ENCODE results near the gene RPAP3. TPM values are rescaled to one million over a fixed set of nuclear protein-coding genes. Genes with fewer than 3 reads are reported as not detected.
A peak's percentile ranks its signal among the peaks of the same experiment; 100 is the strongest.

Gene RPAP3
- total and polyA plus RNA-seq, 7 experiments from 2014 or later: 28.5 to 51.3 (median 43.9) TPM

DNA sequence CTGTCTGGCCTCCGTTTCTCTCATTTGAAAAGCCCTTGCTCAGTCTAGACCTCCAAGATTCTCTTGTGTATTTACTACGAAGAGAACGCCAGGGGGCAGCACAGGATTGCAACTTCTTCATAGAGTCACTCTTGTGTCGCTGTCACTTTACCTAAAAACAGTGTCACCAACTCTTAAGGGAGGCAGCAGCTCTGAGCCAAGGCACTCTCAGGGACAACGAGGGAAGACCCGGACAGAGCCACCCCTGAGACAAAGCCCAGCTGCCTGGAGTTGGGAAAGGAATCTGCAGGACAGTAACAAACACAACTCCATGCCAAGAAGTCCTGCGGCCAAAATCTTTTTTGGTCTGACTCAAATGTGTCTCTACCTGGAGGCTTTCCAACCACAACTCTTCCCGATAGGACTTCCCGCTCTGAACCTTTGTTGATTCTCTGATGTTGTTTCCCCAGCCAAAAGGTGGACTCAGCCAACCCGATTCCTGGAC lies 9.6 kb upstream of the RPAP3 start:
- Histone ChIP-seq H3K36me3 (ENCODE audit: control insufficient read depth in 2 of 3, insufficient read depth in 3 of 3, low read length in 3 of 3) (no peaks in the 10 kb centered on the region), H3K27ac (ENCODE audit: low read depth, low read length) (no peak overlapping the region), H3K4me1 (ENCODE audit: control insufficient read depth in 2 of 2, insufficient read depth in 2 of 2, low read length in 2 of 2) (peaks cover 0 to 25% of the 10 kb centered on the region in 2 donors), H3K4me3 (ENCODE audit: low read length) (no peak overlapping the region), H3K9me3 (ENCODE audit: control insufficient read depth in 2 of 3, low read length in 3 of 3) (no peaks in the 10 kb centered on the region), H3K27me3 (ENCODE audit: control insufficient read depth in 2 of 2, insufficient read depth in 2 of 2, low read length in 2 of 2) (no peaks in the 10 kb centered on the region)
- Mint-ChIP-seq H3K4me3 (peak overlapping the region in 7 of 10 donors; percentile 15 to 54 (median 44)), H3K36me3 (peaks cover 0 to 8% (median 0%) of the 10 kb centered on the region in 5 donors), H3K9me3 (no peaks in the 10 kb centered on the region), H3K27ac (peak overlapping the region; percentile 26 to 91 (median 81)), H3K27me3 (no peaks in the 10 kb centered on the region), H3K4me1 (peaks cover 17 to 34% (median 26%) of the 10 kb centered on the region in 7 donors)
- POLR2A ChIA-PET: interaction anchor here (0.5 to 1.9 kb wide), 8 partner anchors 8 to 522 kb away, joined by 3 to 8 read pairs (median 3); partner anchors contain the start of gene RPAP3
- DNase-seq (peak; percentile 56 to 83 (median 75)), ATAC-seq (peak; percentile 87)
- intact Hi-C loops (cut with micrococcal nuclease): loop anchor here (1.0 to 10.0 kb wide), 18 partner anchors 9 to 903 kb away; partner anchors contain the start of genes RPAP3 (in 1 of the 2), SENP1 (in 1 of the 2), TMEM106C (in 1 of the 2) and VDR (in 1 of the 2)
- CTCF ChIA-PET: interaction anchor here (0.6 to 7.1 kb wide), 25 partner anchors 8 to 683 kb away, joined by 3 to 67 read pairs (median 4); partner anchors contain the start of genes RAPGEF3, RPAP3 and SLC48A1

DNA sequence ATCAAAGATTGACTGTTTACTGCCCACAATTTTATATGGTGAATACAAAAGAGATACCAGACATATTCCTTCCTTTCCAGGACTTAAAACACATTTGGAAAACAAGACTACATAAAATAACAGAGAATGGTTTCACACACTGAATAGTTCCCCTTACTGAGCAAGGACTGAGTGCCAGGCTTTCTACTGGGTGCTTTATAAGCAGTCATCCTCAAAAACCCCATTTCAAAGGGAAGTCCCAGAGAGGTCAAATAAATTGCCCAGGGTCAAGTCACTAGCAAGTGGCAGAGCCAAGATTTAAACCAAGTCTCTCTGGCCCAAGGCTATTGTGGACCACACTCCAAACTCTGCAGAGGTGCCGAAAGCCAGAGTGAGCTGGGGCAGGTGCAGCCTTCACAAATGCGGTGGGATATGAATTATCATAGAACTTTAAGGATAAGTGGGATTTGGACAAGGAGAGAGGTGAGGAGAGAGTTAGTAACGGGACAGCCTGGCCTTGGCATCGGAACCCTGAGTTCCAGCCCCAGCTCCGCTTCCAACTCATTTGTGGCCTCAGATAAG lies 9.1 kb upstream of the RPAP3 start:
- intact Hi-C loops (cut with micrococcal nuclease): loop anchor here (1.0 to 10.0 kb wide), 18 partner anchors 9 to 903 kb away; partner anchors contain the start of genes RPAP3 (in 1 of the 2), SENP1 (in 1 of the 2), TMEM106C (in 1 of the 2) and VDR (in 1 of the 2)
- Histone ChIP-seq H3K9me3 (ENCODE audit: control insufficient read depth in 2 of 3, low read length in 3 of 3) (no peaks in the 10 kb centered on the region), H3K4me1 (ENCODE audit: control insufficient read depth in 2 of 2, insufficient read depth in 2 of 2, low read length in 2 of 2) (peaks cover 0 to 25% of the 10 kb centered on the region in 2 donors), H3K4me3 (ENCODE audit: low read length) (no peak overlapping the region), H3K27me3 (ENCODE audit: control insufficient read depth in 2 of 2, insufficient read depth in 2 of 2, low read length in 2 of 2) (no peaks in the 10 kb centered on the region), H3K36me3 (ENCODE audit: control insufficient read depth in 2 of 3, insufficient read depth in 3 of 3, low read length in 3 of 3) (no peaks in the 10 kb centered on the region), H3K27ac (ENCODE audit: low read depth, low read length) (no peak overlapping the region)
- DNase-seq (no peak), ATAC-seq (no peak)
- POLR2A ChIA-PET: interaction anchor here (1.0 to 1.9 kb wide), 3 partner anchors 9 to 51 kb away, joined by 3 to 5 read pairs (median 3); partner anchors contain the start of gene RPAP3
- peak overlapping the region in 8 of 9 donors; percentile 26 to 91 (median 82) for H3K27ac Mint-ChIP-seq
- no peaks in the 10 kb centered on the region for H3K9me3 Mint-ChIP-seq
- CTCF ChIA-PET: interaction anchor here (0.7 to 7.1 kb wide), 19 partner anchors 9 to 683 kb away, joined by 3 to 67 read pairs (median 5); partner anchors contain the start of genes RAPGEF3, RPAP3 and SLC48A1
- H3K36me3 Mint-ChIP-seq: peaks cover 0 to 6% (median 0%) of the 10 kb centered on the region in 5 donors
- no peaks in the 10 kb centered on the region for H3K27me3 Mint-ChIP-seq
- peak overlapping the region in 5 of 10 donors; percentile 29 to 47 (median 39) for H3K4me3 Mint-ChIP-seq
- H3K4me1 Mint-ChIP-seq: peaks cover 16 to 35% (median 28%) of the 10 kb centered on the region in 7 donors

DNA sequence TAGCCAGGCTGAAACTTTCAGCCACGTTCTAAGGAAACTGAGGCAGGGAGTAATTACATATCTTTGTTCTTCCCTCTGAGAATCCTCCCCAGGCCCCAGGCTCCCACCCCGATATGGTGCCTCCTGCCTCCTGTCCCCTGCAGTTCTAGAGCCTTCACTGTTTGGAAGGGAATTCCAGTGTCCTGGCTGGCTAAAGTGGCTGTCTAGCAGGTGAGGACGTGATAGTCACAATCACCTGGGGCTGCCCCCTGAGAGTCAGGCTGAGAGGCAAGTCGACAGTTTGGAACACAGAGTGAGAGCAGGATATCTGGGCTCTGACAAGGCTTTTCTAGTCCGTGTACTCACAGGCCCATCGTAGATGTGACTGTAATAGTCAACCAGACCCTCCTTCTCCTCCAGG lies 6.3 kb upstream of the RPAP3 start:
- intact Hi-C loops (cut with micrococcal nuclease): loop anchor here in 1 of 2 donors (10.0 kb wide), 1 partner anchor 393 kb away; the partner anchor contains the start of gene SENP1
- peaks cover 0 to 4% (median 0%) of the 10 kb centered on the region in 5 donors for H3K36me3 Mint-ChIP-seq
- H3K27ac ChIP-seq (ENCODE audit: low read depth, low read length): no peak overlapping the region
- H3K36me3 ChIP-seq (ENCODE audit: control insufficient read depth in 2 of 3, insufficient read depth in 3 of 3, low read length in 3 of 3): no peaks in the 10 kb centered on the region
- H3K4me3 Mint-ChIP-seq: no peak overlapping the region
- H3K4me1 Mint-ChIP-seq: peaks cover 26 to 49% (median 42%) of the 10 kb centered on the region in 7 donors
- H3K27me3 Mint-ChIP-seq: no peaks in the 10 kb centered on the region
- no peak overlapping the region for H3K27ac Mint-ChIP-seq
- POLR2A ChIA-PET: no interaction called here
- H3K4me1 ChIP-seq (ENCODE audit: control insufficient read depth in 2 of 2, insufficient read depth in 2 of 2, low read length in 2 of 2): peaks cover 10 to 30% of the 10 kb centered on the region in 2 donors
- CTCF ChIA-PET: interaction anchor here (2.3 to 7.1 kb wide), 3 partner anchors 30 to 128 kb away, joined by 14 to 67 read pairs (median 56); no protein-coding TSS in a partner anchor
- H3K27me3 ChIP-seq (ENCODE audit: control insufficient read depth in 2 of 2, insufficient read depth in 2 of 2, low read length in 2 of 2): no peaks in the 10 kb centered on the region
- no peak for ATAC-seq
- no peaks in the 10 kb centered on the region for H3K9me3 ChIP-seq (ENCODE audit: control insufficient read depth in 2 of 3, low read length in 3 of 3)
- no peak overlapping the region for H3K4me3 ChIP-seq (ENCODE audit: low read length)
- no peak for DNase-seq
- no peaks in the 10 kb centered on the region for H3K9me3 Mint-ChIP-seq

DNA sequence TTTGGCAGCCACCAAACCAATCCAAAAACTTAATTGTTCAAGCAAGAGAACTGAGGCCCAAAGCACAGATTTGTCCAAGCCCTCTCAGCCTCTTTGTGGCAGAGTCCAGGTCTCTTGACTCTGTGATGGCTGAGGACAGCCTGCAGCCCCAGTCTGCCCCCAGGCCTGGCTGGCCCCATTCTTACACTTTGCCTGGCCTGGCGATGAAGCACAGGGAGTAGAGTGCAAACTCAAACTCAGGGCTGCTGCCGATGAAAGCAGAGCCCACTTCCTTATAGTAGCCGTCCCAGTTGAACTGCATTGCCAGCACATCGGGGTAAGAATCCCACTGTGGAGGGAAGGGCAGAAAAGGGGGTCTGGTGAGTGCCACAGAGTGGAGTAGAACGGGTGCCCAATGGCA lies 5.6 kb upstream of the RPAP3 start:
- ATAC-seq (no peak), DNase-seq (no peak)
- Mint-ChIP-seq H3K4me1 (peaks cover 32 to 48% (median 41%) of the 10 kb centered on the region in 7 donors), H3K27me3 (no peaks in the 10 kb centered on the region), H3K4me3 (no peak overlapping the region), H3K27ac (peak overlapping the region in 1 of 9 donors; percentile 36), H3K9me3 (no peaks in the 10 kb centered on the region), H3K36me3 (peaks cover 0 to 4% (median 0%) of the 10 kb centered on the region in 5 donors)
- Histone ChIP-seq H3K36me3 (ENCODE audit: control insufficient read depth in 2 of 3, insufficient read depth in 3 of 3, low read length in 3 of 3) (no peaks in the 10 kb centered on the region), H3K9me3 (ENCODE audit: control insufficient read depth in 2 of 3, low read length in 3 of 3) (no peaks in the 10 kb centered on the region), H3K4me3 (ENCODE audit: low read length) (no peak overlapping the region), H3K27ac (ENCODE audit: low read depth, low read length) (no peak overlapping the region), H3K4me1 (ENCODE audit: control insufficient read depth in 2 of 2, insufficient read depth in 2 of 2, low read length in 2 of 2) (peaks cover 15 to 23% of the 10 kb centered on the region in 2 donors), H3K27me3 (ENCODE audit: control insufficient read depth in 2 of 2, insufficient read depth in 2 of 2, low read length in 2 of 2) (no peaks in the 10 kb centered on the region)
- intact Hi-C loops (cut with micrococcal nuclease): loop anchor here in 1 of 2 donors (10.0 kb wide), 1 partner anchor 393 kb away; the partner anchor contains the start of gene SENP1
- CTCF ChIA-PET: interaction anchor here (0.6 to 7.1 kb wide), 3 partner anchors 17 to 128 kb away, joined by 3 to 67 read pairs (median 56); no protein-coding TSS in a partner anchor
- POLR2A ChIA-PET: no interaction called here

DNA sequence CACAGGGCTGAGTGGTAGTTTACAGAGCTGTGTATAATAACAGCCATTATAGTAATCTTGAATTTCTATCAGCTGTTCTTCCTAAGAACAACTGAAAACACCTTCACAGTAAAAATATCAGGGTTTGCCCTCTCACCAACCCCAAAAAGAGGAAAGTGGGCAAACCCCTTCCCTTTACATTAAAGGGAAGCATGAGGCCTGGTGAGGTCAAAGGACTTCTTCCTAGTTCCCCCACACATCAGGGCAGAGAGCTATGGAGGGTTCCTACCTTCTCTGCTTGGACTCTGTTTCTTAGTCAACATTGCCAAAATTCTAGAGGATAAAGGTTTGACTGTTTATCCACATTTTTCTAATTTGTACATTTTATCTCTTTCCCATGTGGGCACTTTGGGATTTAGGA lies 4.4 kb upstream of the RPAP3 start:
- Histone ChIP-seq H3K4me1 (ENCODE audit: control insufficient read depth in 2 of 2, insufficient read depth in 2 of 2, low read length in 2 of 2) (peaks cover 15 to 19% of the 10 kb centered on the region in 2 donors), H3K27ac (ENCODE audit: low read depth, low read length) (no peak overlapping the region), H3K27me3 (ENCODE audit: control insufficient read depth in 2 of 2, insufficient read depth in 2 of 2, low read length in 2 of 2) (no peaks in the 10 kb centered on the region), H3K36me3 (ENCODE audit: control insufficient read depth in 2 of 3, insufficient read depth in 3 of 3, low read length in 3 of 3) (peaks cover 0 to 3% (median 0%) of the 10 kb centered on the region in 3 experiments), H3K9me3 (ENCODE audit: control insufficient read depth in 2 of 3, low read length in 3 of 3) (no peaks in the 10 kb centered on the region), H3K4me3 (ENCODE audit: low read length) (no peak overlapping the region)
- intact Hi-C loops (cut with micrococcal nuclease): loop anchor here in 1 of 2 donors (10.0 kb wide), 1 partner anchor 395 kb away; the partner anchor contains the start of gene SENP1
- Mint-ChIP-seq H3K27me3 (no peaks in the 10 kb centered on the region), H3K27ac (peak overlapping the region in 1 of 9 donors; percentile 77), H3K4me1 (peaks cover 31 to 43% (median 36%) of the 10 kb centered on the region in 7 donors), H3K36me3 (peaks cover 0 to 4% (median 0%) of the 10 kb centered on the region in 5 donors), H3K9me3 (no peaks in the 10 kb centered on the region), H3K4me3 (no peak overlapping the region)
- DNase-seq (no peak), ATAC-seq (no peak)
- POLR2A ChIA-PET: interaction anchor here (0.5 to 1.6 kb wide), 4 partner anchors 24 to 175 kb away, joined by 3 to 5 read pairs (median 4); no protein-coding TSS in a partner anchor
- CTCF ChIA-PET: interaction anchor here (1.4 to 7.1 kb wide), 4 partner anchors 32 to 130 kb away, joined by 4 to 67 read pairs (median 4); no protein-coding TSS in a partner anchor

DNA sequence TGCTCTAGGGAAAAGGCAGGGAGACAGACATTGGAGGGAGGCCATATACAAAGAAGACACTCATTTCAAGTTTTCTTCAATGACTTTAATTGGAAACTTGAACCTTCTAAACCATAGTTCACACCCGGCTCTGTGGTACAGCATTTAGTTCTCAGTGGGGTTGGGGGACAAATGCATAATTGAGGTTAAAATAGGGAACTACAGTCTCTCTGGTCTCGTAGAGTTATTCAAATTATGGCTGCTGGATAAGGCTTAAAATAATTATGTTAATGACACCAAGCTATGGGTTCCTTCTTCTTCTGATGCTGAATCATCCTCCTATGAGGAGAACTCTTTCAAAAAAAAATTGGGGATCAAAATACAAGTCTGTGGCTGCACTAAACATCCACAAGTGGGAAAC lies 3.8 kb upstream of the RPAP3 start:
- Mint-ChIP-seq H3K4me3 (peak overlapping the region in 1 of 10 donors; percentile 25), H3K36me3 (peaks cover 0 to 4% (median 0%) of the 10 kb centered on the region in 5 donors), H3K9me3 (peaks cover 0 to 1% (median 0%) of the 10 kb centered on the region in 11 donors), H3K4me1 (peaks cover 32 to 47% (median 39%) of the 10 kb centered on the region in 7 donors), H3K27me3 (no peaks in the 10 kb centered on the region), H3K27ac (peak overlapping the region in 5 of 9 donors; percentile 70 to 96 (median 93))
- intact Hi-C loops (cut with micrococcal nuclease): loop anchor here (5.0 to 10.0 kb wide), 11 partner anchors 57 to 1982 kb away; partner anchors contain the start of genes SLC38A2 (in 2 of the 2), ARID2 (in 1 of the 2), CCDC184 (in 1 of the 2) and SENP1 (in 1 of the 2)
- DNase-seq (no peak), ATAC-seq (no peak)
- ChIA-PET CTCF (interaction anchor here (1.4 to 1.6 kb wide), 3 partner anchors 58 to 130 kb away, joined by 4 to 5 read pairs (median 4); no protein-coding TSS in a partner anchor), POLR2A (interaction anchor here (0.7 to 1.6 kb wide), 3 partner anchors 23 to 131 kb away, joined by 3 to 5 read pairs (median 5); no protein-coding TSS in a partner anchor)
- H3K9me3 ChIP-seq (ENCODE audit: control insufficient read depth in 2 of 3, low read length in 3 of 3): no peaks in the 10 kb centered on the region
- H3K36me3 ChIP-seq (ENCODE audit: control insufficient read depth in 2 of 3, insufficient read depth in 3 of 3, low read length in 3 of 3): peaks cover 0 to 3% (median 0%) of the 10 kb centered on the region in 3 experiments
- H3K4me3 ChIP-seq (ENCODE audit: low read length): no peak overlapping the region
- peaks cover 21% of the 10 kb centered on the region in 2 donors for H3K4me1 ChIP-seq (ENCODE audit: control insufficient read depth in 2 of 2, insufficient read depth in 2 of 2, low read length in 2 of 2)
- no peak overlapping the region for H3K27ac ChIP-seq (ENCODE audit: low read depth, low read length)
- no peaks in the 10 kb centered on the region for H3K27me3 ChIP-seq (ENCODE audit: control insufficient read depth in 2 of 2, insufficient read depth in 2 of 2, low read length in 2 of 2)

All from naive thymus-derived CD4-positive, alpha-beta T cell (primary cell).